GM23338 (cell line): ENCODE data around the gene PDE4B. TPM values are rescaled to one million over a fixed set of nuclear protein-coding genes. Genes with fewer than 3 reads are reported as not detected.

Experiments
- ATAC-seq: fragments of 200-7000 bp; cut with Tn5 transposase; 3 replicates; pipeline ENCODE4 v1.9.1; 2020
- DNase-seq: peaks from one replicate; pipeline ENCODE4 v3.0.0-alpha.2; 2015; ENCODE audit warnings: low spot score
- H2AFZ ChIP-seq: fragments of 200-600 bp; sonication (generic); 2 replicates; pipeline ENCODE4 v1.8.0; 2016; ENCODE audit warnings: antibody characterized with exemption, mild to moderate bottlenecking, moderate library complexity
- H3F3A ChIP-seq: fragments of 200-600 bp; sonication (generic); replicated peaks from 2 replicates; pipeline ENCODE4 v1.8.0; 2017; ENCODE audit warnings: antibody characterized with exemption, mixed run types, low read depth
- H3K27ac ChIP-seq: fragments of 200-600 bp; sonication (generic); 2 replicates; pipeline ENCODE4 v1.6.1; 2016; ENCODE audit warnings: low read depth
- H3K27me3 ChIP-seq: fragments of 200-600 bp; sonication (generic); 2 replicates; pipeline ENCODE4 v1.8.0; 2016; ENCODE audit warnings: mild to moderate bottlenecking, mixed run types, moderate library complexity; ENCODE audit not compliant: insufficient read depth
- H3K36me3 ChIP-seq: fragments of 200-600 bp; sonication (generic); 2 replicates; pipeline ENCODE4 v1.8.0; 2016; ENCODE audit warnings: mild to moderate bottlenecking; ENCODE audit not compliant: insufficient read depth
- H3K4me1 ChIP-seq: fragments of 200-600 bp; sonication (generic); 2 replicates; pipeline ENCODE4 v1.8.0; 2016; ENCODE audit warnings: mild to moderate bottlenecking, moderate library complexity; ENCODE audit not compliant: insufficient read depth
- H3K4me2 ChIP-seq: fragments of 200-600 bp; sonication (generic); 2 replicates; pipeline ENCODE4 v1.7.1; 2017; ENCODE audit warnings: mixed run types
- H3K4me3 ChIP-seq: fragments of 200-600 bp; sonication (generic); 2 replicates; pipeline ENCODE4 v1.6.1; 2016; ENCODE audit warnings: mixed run types
- H3K79me2 ChIP-seq: fragments of 200-600 bp; sonication (generic); replicated peaks from 2 replicates; pipeline ENCODE4 v1.8.0; 2017; ENCODE audit warnings: mild to moderate bottlenecking; ENCODE audit not compliant: insufficient read depth
- H3K9me2 ChIP-seq: fragments of 200-600 bp; sonication (generic); 2 replicates; pipeline ENCODE4 v1.8.0; 2017; ENCODE audit not compliant: insufficient read depth
- H4K20me1 ChIP-seq: fragments of 200-600 bp; sonication (generic); replicated peaks from 2 replicates; pipeline ENCODE4 v1.8.0; 2017; ENCODE audit warnings: mild to moderate bottlenecking; ENCODE audit not compliant: insufficient read depth
- H3K27ac Mint-ChIP-seq: 2 replicates; pipeline ENCODE4 v1.8.0; 2020; ENCODE audit warnings: inconsistent platforms, mild to moderate bottlenecking, moderate library complexity, mixed read lengths
- H3K27me3 Mint-ChIP-seq: 3 replicates; pipeline ENCODE4 v1.8.0; 2022; ENCODE audit warnings: low read depth, mild to moderate bottlenecking, moderate library complexity, mixed read lengths, inconsistent platforms; ENCODE audit not compliant: insufficient read depth, poor library complexity
- H3K36me3 Mint-ChIP-seq: 3 replicates; pipeline ENCODE4 v1.8.0; 2021; ENCODE audit warnings: low read depth, mild to moderate bottlenecking, inconsistent platforms, moderate library complexity, mixed read lengths
- H3K4me1 Mint-ChIP-seq: 3 replicates; pipeline ENCODE4 v1.8.0; 2020; ENCODE audit warnings: mild to moderate bottlenecking, inconsistent platforms, mixed read lengths
- H3K4me3 Mint-ChIP-seq: 3 replicates; pipeline ENCODE4 v1.8.0; 2021; ENCODE audit warnings: moderate library complexity, mild to moderate bottlenecking, inconsistent platforms, mixed read lengths
- H3K9me3 Mint-ChIP-seq: 3 replicates; pipeline ENCODE4 v1.8.0; 2020; ENCODE audit warnings: moderate library complexity, mild to moderate bottlenecking, inconsistent platforms, mixed read lengths
- EZH2phosphoT487 ChIP-seq: fragments of 200-600 bp; sonication (generic); IDR thresholded peaks from one replicate; pipeline ENCODE4 v1.8.1; 2018; ENCODE audit warnings: antibody characterized with exemption; ENCODE audit not compliant: unreplicated experiment
- JUNB ChIP-seq: IDR thresholded peaks from one replicate; pipeline ENCODE4 v1.6.1; 2016; ENCODE audit warnings: antibody characterized with exemption; ENCODE audit not compliant: unreplicated experiment
- NANOG ChIP-seq: IDR thresholded peaks from 2 replicates; pipeline ENCODE4 v1.6.1; 2016; ENCODE audit warnings: antibody characterized with exemption, borderline replicate concordance
- POLR2AphosphoS5 ChIP-seq: IDR thresholded peaks from 2 replicates; pipeline ENCODE4 v1.6.1; 2016; ENCODE audit warnings: antibody characterized with exemption, low read depth
- ZNF331 ChIP-seq: fragments of 250-450 bp; sonication (Bioruptor Pico); IDR thresholded peaks from 2 replicates; pipeline ENCODE4 v1.5.0; 2020; ENCODE audit warnings: low read depth, mild to moderate bottlenecking, moderate library complexity
- ZNF462 ChIP-seq: fragments of 250-450 bp; sonication (Bioruptor Pico); IDR thresholded peaks from 2 replicates; pipeline ENCODE4 v1.5.0; 2020; ENCODE audit warnings: mild to moderate bottlenecking, moderate library complexity
- polyA plus RNA-seq: library from polyadenylated mRNA; unstranded; fragments of >200 nt; fragmentation: Nextera tagmentation; extraction: Ambion mirVana; gene quantifications from 2 replicates; pipeline ENCODE4 v1.2.1, GENCODE V29; 2016
- total RNA-seq: library from RNA; depleted of rRNA; stranded (reverse); fragments of >200 nt; shearing (Covaris generic); gene quantifications from 2 replicates; pipeline ENCODE4 v1.2.3, GENCODE V29; 2014
- TF ChIP-seq, protein P1 (sequence below), 2 experiments: fragments of 200-600 bp in 1 of 2; sonication (generic) in 1 of 2; conservative IDR thresholded peaks; 2 replicates each; pipeline versions ENCODE4 v1.5.1 to v1.6.1; 2016 to 2017; ENCODE audit warnings: antibody characterized with exemption in 2 of 2, low read depth in 2 of 2, mild to moderate bottlenecking in 2 of 2, moderate library complexity in 1 of 2

PDE4B gene
- total and polyA plus RNA-seq, 2 experiments from 2014 or later: 14.0 to 25.6 TPM

DNA sequence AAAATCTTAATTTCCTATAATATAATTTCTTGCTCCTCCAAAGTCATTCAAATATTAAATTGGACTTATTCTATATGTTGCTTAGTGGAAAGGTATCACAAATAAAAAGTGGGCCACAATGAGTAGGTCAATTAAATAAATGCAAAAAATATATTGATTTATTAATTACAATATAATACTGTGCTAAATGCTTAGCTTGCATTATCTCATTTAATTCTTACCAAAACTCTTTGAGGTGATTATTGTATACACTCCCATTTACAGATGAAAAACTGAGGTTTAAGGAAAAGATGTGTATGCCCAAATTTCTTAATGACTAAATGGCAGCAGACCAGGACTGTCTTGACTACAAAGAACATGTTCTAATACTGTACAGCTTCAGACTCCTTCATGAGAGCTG is 415.9 kb downstream of the PDE4B start:
- Histone ChIP-seq H3F3A (no peaks in the 10 kb centered on the region), H3K9me2 (peaks cover 20% of the 10 kb centered on the region; the same call in 1 of the 2 replicates), H2AFZ (no peak overlapping the region), H3K27ac (no peak overlapping the region), H3K27me3 (no peaks in the 10 kb centered on the region), H3K4me1 (no peaks in the 10 kb centered on the region), H4K20me1 (no peaks in the 10 kb centered on the region), H3K4me3 (no peak overlapping the region), H3K79me2 (no peaks in the 10 kb centered on the region), H3K36me3 (peaks cover 9% of the 10 kb centered on the region; the same call in 1 of the 2 replicates), H3K4me2 (no peak overlapping the region)
- no peak for TF ChIP-seq POLR2AphosphoS5
- no peak for TF ChIP-seq ZNF331 (CRISPR knock-in tag)
- no peak for TF ChIP-seq EZH2phosphoT487
- TF ChIP-seq ZNF462 (CRISPR knock-in tag): no peak
- TF ChIP-seq JUNB: no peak
- TF ChIP-seq, protein P1, sequence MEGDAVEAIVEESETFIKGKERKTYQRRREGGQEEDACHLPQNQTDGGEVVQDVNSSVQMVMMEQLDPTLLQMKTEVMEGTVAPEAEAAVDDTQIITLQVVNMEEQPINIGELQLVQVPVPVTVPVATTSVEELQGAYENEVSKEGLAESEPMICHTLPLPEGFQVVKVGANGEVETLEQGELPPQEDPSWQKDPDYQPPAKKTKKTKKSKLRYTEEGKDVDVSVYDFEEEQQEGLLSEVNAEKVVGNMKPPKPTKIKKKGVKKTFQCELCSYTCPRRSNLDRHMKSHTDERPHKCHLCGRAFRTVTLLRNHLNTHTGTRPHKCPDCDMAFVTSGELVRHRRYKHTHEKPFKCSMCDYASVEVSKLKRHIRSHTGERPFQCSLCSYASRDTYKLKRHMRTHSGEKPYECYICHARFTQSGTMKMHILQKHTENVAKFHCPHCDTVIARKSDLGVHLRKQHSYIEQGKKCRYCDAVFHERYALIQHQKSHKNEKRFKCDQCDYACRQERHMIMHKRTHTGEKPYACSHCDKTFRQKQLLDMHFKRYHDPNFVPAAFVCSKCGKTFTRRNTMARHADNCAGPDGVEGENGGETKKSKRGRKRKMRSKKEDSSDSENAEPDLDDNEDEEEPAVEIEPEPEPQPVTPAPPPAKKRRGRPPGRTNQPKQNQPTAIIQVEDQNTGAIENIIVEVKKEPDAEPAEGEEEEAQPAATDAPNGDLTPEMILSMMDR (conservative IDR thresholded peaks at IDR 0.05; ENCODE audit: low read depth in 2 of 2): no peak
- no peak for TF ChIP-seq NANOG
- Mint-ChIP-seq H3K27me3 (peaks cover 4% of the 10 kb centered on the region), H3K4me1 (no peaks in the 10 kb centered on the region), H3K9me3 (peaks cover 26% of the 10 kb centered on the region), H3K4me3 (no peak overlapping the region), H3K27ac (no peak overlapping the region), H3K36me3 (peaks cover 21% of the 10 kb centered on the region)
- no peak for ATAC-seq
- DNase-seq: no peak
